Measurements from ENCODE around the gene FAM118B.

DNA sequence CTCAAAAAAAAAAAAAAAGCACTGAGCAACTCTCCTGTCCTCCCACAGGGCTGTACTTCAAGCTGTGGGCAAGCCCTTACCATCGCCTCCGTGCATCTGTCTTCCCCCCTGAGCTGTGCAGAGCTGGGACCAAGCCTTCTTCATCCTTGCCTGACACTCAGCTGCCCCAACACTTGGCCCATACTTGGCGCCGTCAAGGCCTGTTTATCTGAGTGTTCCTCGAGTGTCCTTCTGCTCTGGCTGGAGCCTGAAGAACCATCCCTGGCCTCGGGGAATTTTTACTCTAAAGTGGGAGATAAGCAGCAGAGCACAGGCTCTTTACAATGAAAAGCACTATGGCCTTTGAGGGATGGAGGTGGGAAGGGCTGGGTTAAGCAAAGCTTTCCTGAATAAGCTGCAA lies 69.7 kb downstream of the FAM118B start:
- TF ChIP-seq, protein P1, sequence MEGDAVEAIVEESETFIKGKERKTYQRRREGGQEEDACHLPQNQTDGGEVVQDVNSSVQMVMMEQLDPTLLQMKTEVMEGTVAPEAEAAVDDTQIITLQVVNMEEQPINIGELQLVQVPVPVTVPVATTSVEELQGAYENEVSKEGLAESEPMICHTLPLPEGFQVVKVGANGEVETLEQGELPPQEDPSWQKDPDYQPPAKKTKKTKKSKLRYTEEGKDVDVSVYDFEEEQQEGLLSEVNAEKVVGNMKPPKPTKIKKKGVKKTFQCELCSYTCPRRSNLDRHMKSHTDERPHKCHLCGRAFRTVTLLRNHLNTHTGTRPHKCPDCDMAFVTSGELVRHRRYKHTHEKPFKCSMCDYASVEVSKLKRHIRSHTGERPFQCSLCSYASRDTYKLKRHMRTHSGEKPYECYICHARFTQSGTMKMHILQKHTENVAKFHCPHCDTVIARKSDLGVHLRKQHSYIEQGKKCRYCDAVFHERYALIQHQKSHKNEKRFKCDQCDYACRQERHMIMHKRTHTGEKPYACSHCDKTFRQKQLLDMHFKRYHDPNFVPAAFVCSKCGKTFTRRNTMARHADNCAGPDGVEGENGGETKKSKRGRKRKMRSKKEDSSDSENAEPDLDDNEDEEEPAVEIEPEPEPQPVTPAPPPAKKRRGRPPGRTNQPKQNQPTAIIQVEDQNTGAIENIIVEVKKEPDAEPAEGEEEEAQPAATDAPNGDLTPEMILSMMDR (conservative IDR thresholded peaks at IDR 0.05), result no peak
- TF ChIP-seq EZH2 (IDR thresholded peaks at IDR 0.05; ENCODE audit: low read depth), result no peak

Data from PC-9 (cell line).